Heart right ventricle (tissue), 16 donors: ENCODE results near the gene ARHGAP6. TPM values are rescaled to one million over a fixed set of nuclear protein-coding genes. Genes with fewer than 3 reads are reported as not detected.

Experiments used
- ATAC-seq, 8 donors: fragments of 200-7000 bp; cut with Tn5 transposase; one replicate each; pipeline ENCODE4 v1.9.1; 2020; ENCODE audit warnings: mild to moderate bottlenecking in 8 of 8, moderate library complexity in 8 of 8, moderate number of reproducible peaks in 1 of 8
- DNase-seq, 2 donors: peaks; one replicate each; pipeline ENCODE4 v3.0.0-alpha.2; 2020
- H3K27ac ChIP-seq, 10 donors: fragments of 200-600 bp; sonication (generic) in 2 of 10; one replicate each; pipeline versions ENCODE4 v1.5.0 to v1.8.0; 2020 to 2022; ENCODE audit warnings: mild to moderate bottlenecking in 3 of 10
- H3K27me3 ChIP-seq, 7 donors: fragments of 200-600 bp; one replicate each; pipeline ENCODE4 v1.8.0; 2021 to 2022; ENCODE audit warnings: mild to moderate bottlenecking in 2 of 7
- H3K36me3 ChIP-seq, 9 donors: fragments of 200-600 bp; sonication (generic) in 1 of 9; one replicate each; pipeline versions ENCODE4 v1.5.0 to v1.8.0; 2020 to 2022; ENCODE audit warnings: mild to moderate bottlenecking in 2 of 9
- H3K4me1 ChIP-seq, 9 donors: fragments of 200-600 bp; sonication (generic) in 1 of 9; one replicate each; pipeline versions ENCODE4 v1.5.0 to v1.8.0; 2020 to 2022; ENCODE audit warnings: mild to moderate bottlenecking in 4 of 9
- H3K4me3 ChIP-seq, 10 donors: fragments of 200-600 bp; sonication (generic) in 2 of 10; one replicate each; pipeline versions ENCODE4 v1.5.0 to v1.8.0; 2020 to 2022; ENCODE audit warnings: mild to moderate bottlenecking in 7 of 10, moderate library complexity in 2 of 10
- H3K9me3 ChIP-seq, 11 donors: fragments of 200-600 bp in 10 of 11; sonication (generic) in 2 of 11; one replicate each; pipeline versions ENCODE4 v1.5.0 to v1.8.0; 2013 to 2022; ENCODE audit warnings: mild to moderate bottlenecking in 2 of 11, control low read depth in 1 of 11, moderate library complexity in 1 of 11
- CTCF ChIP-seq, 9 donors: fragments of 200-600 bp; sonication (generic) in 2 of 9; IDR thresholded peaks; one replicate each; pipeline versions ENCODE4 v1.5.0 to v1.8.0; 2021 to 2022; ENCODE audit warnings: antibody characterized with exemption in 9 of 9, mild to moderate bottlenecking in 5 of 9, moderate library complexity in 1 of 9
- WGBS, 2 donors: extraction: QIAGEN DNeasy Blood & Tissue Kit; methylation state at CpG; one replicate each; pipeline ENCODE4 v1.1.7; 2013; ENCODE audit warnings: inconsistent platforms in 1 of 2; 5-methylcytosine and 5-hydroxymethylcytosine counted together
- intact Hi-C, 10 donors: fragments of 100-400 bp; cut with DNase I; formaldehyde crosslinking; loops; one replicate each; pipeline versions ENCODE4 v1.11.1 to v1.14.2; 2022
- polyA plus RNA-seq, 2 donors: library from polyadenylated mRNA; stranded (reverse); fragments of 200-250 nt; gene quantifications; one replicate each; pipeline ENCODE4 v1.2.3, GENCODE V29; 2013
- total RNA-seq, 10 donors: library from RNA; stranded (reverse); fragmentation: NEBNext Ultra II Directional in 3 of 10; extraction: Animal tissue kit (Norgen Biotek cat#: 25700) in 3 of 10; gene quantifications; one replicate each; pipeline versions ENCODE4 v1.2.1 to v1.2.4, GENCODE V29; 2021 to 2023
- donor health status: Arrhythmogenic right ventricular cardiomyopathy.
- donor health status: ischemic (EF 13 %, LVEDD 7.1; RV severe dilation, severe dysfunction).
- donor health status: healthy with polysubstance abuse.
- donor health status: DM: no; HTN: yes; CAD: no.
- donor health status: DM: no; HTN: no; CAD: no.
- donor health status: ischemic (EF 25% LVEDD 6.9; RV normal size, moderate dysfunction).
- donor health status: ischemic (EF 25% LVEDD 5.7; RV mildly dilated, moderate dysfunction).
- donor health status: healthy.
- donor health status: DM: yes; HTN: yes; CAD: no.
- donor health status: Ischemic cardiomyopathy.
- donor health status: ischemic (EF 35%, LVEDD 5.7; RV mildly dilated, moderate dysfunction).
- donor health status: nonischemic (EF 11% LVEDD 7.7; RV severe dilation, severe dysfunction).
- donor health status: DM: yes; HTN: yes; CAD: no.
- donor health status: PGD.
- donor health status: ischemic (EF 29% LVEDD 5.4; RV normal size, mild dysfunction).
- donor health status: nonischemic (EF 23%, LVEDD 6.1; RV moderate dilation, normal function).

Gene ARHGAP6
- total and polyA plus RNA-seq, 12 donors, result 1.6 to 6.0 (median 2.6) TPM

- Histone ChIP-seq H3K9me3 (no peaks in the 10 kb centered on the region), H3K27ac (no peak overlapping the region), H3K36me3 (no peaks in the 10 kb centered on the region), H3K4me3 (no peak overlapping the region), H3K4me1 (peaks cover 0 to 5% (median 0%) of the 10 kb centered on the region in 9 donors), H3K27me3 (no peaks in the 10 kb centered on the region)
- ATAC-seq (no peak), DNase-seq (no peak)
- intact Hi-C loops, result no loop called here
- 94 to 96% methylated on average over 3 of the region's 3 CpGs for WGBS, 2 donors
- no peak for TF ChIP-seq CTCF (IDR thresholded peaks at IDR 0.05)
Observed at GRCh38 chrX:11408783-11409182, 256.9 kb downstream of the ARHGAP6 start.

- ATAC-seq, result no peak
- Histone ChIP-seq H3K27ac (no peak overlapping the region), H3K4me1 (peaks cover 0 to under 1% (median 0%) of the 10 kb centered on the region in 9 donors), H3K9me3 (no peaks in the 10 kb centered on the region), H3K27me3 (no peaks in the 10 kb centered on the region), H3K36me3 (no peaks in the 10 kb centered on the region), H3K4me3 (no peak overlapping the region)
- TF ChIP-seq CTCF (IDR thresholded peaks at IDR 0.05), result no peak
- intact Hi-C loops, result no loop called here
- 82 to 84% methylated on average over 5 of the region's 5 CpGs for WGBS, 2 donors
- no peak for DNase-seq
Observed at GRCh38 chrX:11408109-11408405, 257.7 kb downstream of the ARHGAP6 start.

GRCh38 chrX:11407331-11408108, 258.2 kb downstream of the ARHGAP6 start:
- intact Hi-C loops, result no loop called here
- H3K4me1 ChIP-seq, result no peaks in the 10 kb centered on the region
- no peak for DNase-seq
- 87 to 90% methylated on average over 2 of the region's 2 CpGs for WGBS, 2 donors
- no peak for ATAC-seq
- no peaks in the 10 kb centered on the region for H3K9me3 ChIP-seq
- H3K27ac ChIP-seq, result no peak overlapping the region
- H3K36me3 ChIP-seq, result no peaks in the 10 kb centered on the region
- no peak for TF ChIP-seq CTCF (IDR thresholded peaks at IDR 0.05)
- H3K4me3 ChIP-seq, result no peak overlapping the region
- H3K27me3 ChIP-seq, result no peaks in the 10 kb centered on the region

DNA sequence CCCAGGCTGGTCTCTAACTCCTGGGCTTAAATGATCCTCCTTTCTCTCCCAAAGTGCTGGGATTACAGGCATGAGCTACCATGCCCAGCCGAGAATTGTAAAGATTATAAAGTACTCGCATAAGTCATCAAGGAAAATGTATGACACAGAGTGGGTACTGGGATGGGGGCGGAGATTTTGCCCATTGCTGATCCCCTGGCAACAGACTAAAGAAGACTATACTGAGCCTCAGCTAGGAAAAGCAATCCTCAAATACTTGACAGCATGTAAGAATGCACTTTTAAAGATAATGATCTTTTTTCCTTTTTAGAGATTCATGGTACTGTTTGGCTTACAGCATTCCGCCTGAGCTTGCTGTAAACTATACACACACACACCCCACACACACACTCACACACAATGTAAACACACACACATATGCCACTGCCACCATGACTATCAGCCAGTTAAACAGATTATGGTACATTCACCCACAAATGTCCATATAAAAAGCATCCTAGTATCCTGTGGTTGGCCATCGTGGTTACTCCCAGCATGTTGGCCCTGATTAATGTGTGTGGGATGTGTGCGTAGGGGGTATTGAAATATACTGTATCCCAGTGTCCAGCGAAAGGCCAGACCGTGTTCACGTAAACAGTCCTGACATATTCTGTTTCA, 259.5 kb downstream of the ARHGAP6 start:
- Histone ChIP-seq H3K27ac (no peak overlapping the region), H3K4me1 (no peaks in the 10 kb centered on the region), H3K9me3 (no peaks in the 10 kb centered on the region), H3K36me3 (no peaks in the 10 kb centered on the region), H3K27me3 (no peaks in the 10 kb centered on the region), H3K4me3 (no peak overlapping the region)
- no peak for TF ChIP-seq CTCF (IDR thresholded peaks at IDR 0.05)
- no peak for ATAC-seq
- intact Hi-C loops, result no loop called here
- DNase-seq, result no peak
- 92 to 93% methylated on average over 9 of the region's 9 CpGs for WGBS, 2 donors
